Hepatocyte (in vitro differentiated cells): ENCODE measurements around the gene TIMM22.

Source experiments
- CTCF ChIP-seq: fragments of 200-600 bp; sonication (generic); IDR thresholded peaks from 2 replicates; pipeline ENCODE4 v1.5.1; 2016; ENCODE audit warnings: antibody characterized with exemption, mild to moderate bottlenecking; ENCODE audit not compliant: poor library complexity
- EZH2 ChIP-seq: fragments of 200-600 bp; sonication (generic); IDR thresholded peaks from 2 replicates; pipeline ENCODE4 v1.6.1; 2016; ENCODE audit warnings: antibody characterized with exemption, mild to moderate bottlenecking, borderline replicate concordance
- EZH2phosphoT487 ChIP-seq: fragments of 200-600 bp; sonication (generic); IDR thresholded peaks from one replicate; pipeline ENCODE4 v1.6.1; 2018; ENCODE audit warnings: antibody characterized with exemption, mild to moderate bottlenecking, low read depth, moderate library complexity; ENCODE audit not compliant: unreplicated experiment, severe bottlenecking

DNA sequence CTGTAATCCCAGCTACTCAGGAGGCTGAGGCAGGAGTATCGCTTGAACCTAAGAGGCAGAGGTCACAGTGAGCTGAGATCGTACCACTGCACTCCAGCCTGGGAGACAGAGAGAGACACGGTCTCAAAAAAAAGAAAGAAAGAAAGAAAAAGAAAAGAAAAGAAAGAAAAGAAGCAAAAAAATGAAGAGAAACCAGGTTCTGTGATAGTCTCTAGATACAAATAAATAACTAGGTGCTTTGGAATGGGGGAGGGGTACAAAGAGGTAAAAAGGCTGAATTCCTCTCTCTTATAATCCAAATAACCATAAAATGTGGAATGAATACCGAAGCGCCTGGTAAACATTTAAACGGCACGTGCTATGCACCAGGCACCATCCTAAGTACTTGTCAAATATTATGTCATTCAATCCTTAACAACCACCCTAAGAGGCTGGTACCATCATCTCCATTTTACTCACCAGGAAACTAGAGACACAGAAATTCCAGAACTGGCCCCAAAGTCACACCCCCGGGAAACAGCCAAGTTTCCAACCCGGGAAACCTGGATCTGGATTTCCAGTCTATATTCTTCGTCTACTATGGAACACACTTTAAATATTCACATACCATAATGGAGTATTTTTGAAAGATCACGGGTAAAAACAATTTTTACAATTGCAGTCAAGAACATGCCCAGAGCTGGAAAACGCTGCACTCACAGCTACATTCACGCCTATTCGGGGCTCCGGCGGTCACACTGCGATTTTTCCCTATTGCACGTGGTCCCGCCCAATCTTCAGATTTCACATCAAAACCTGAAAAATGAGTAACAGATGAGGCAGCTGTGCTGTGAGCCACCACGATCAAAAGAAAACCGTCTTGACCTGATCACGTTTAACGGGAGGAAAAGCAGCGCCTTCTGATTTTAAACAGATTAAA lies 27.9 kb upstream of the TIMM22 start:
- TF ChIP-seq CTCF (no peak), EZH2 (no peak), EZH2phosphoT487 (no peak)
